Epithelial cell of proximal tubule (primary cell): Measurements from ENCODE around the gene ZSCAN21. TPM values are rescaled to one million over a fixed set of nuclear protein-coding genes. Genes with fewer than 3 reads are reported as not detected.
A peak's percentile ranks its signal among the peaks of the same experiment; 100 is the strongest.
"Not testable (repeated sequence)": the region's sequence is repeated elsewhere in the genome, so short reads cannot be mapped to it uniquely, and the experiment has no call there.

Source experiments
- DNase-seq: peaks from one replicate; pipeline ENCODE4 v3.0.0-alpha.2; 2011; ENCODE audit warnings: low read depth
- H3K4me3 ChIP-seq: 2 replicates; pipeline ENCODE4 v1.5.1; 2011; ENCODE audit warnings: low read depth, mild to moderate bottlenecking, low read length
- total RNA-seq: library from RNA; depleted of rRNA; stranded (reverse); fragments of >200 nt; gene quantifications from 2 replicates; pipeline ENCODE4 v1.2.3, GENCODE V29; 2015
- TF ChIP-seq, protein P1 (sequence below): conservative IDR thresholded peaks from 2 replicates; pipeline ENCODE4 v1.5.1; 2012; ENCODE audit warnings: low read depth, mild to moderate bottlenecking, low read length

The ZSCAN21 gene
- total RNA-seq, result 2.4 and 10.7 TPM in 2 replicates

- TF ChIP-seq, protein P1, sequence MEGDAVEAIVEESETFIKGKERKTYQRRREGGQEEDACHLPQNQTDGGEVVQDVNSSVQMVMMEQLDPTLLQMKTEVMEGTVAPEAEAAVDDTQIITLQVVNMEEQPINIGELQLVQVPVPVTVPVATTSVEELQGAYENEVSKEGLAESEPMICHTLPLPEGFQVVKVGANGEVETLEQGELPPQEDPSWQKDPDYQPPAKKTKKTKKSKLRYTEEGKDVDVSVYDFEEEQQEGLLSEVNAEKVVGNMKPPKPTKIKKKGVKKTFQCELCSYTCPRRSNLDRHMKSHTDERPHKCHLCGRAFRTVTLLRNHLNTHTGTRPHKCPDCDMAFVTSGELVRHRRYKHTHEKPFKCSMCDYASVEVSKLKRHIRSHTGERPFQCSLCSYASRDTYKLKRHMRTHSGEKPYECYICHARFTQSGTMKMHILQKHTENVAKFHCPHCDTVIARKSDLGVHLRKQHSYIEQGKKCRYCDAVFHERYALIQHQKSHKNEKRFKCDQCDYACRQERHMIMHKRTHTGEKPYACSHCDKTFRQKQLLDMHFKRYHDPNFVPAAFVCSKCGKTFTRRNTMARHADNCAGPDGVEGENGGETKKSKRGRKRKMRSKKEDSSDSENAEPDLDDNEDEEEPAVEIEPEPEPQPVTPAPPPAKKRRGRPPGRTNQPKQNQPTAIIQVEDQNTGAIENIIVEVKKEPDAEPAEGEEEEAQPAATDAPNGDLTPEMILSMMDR, result peak; percentile 15
- DNase-seq, result peak; percentile 22
- H3K4me3 ChIP-seq, result peak within 1 kb of the TSS; percentile 97
Observed at GRCh38 chr7:100049441-100050291, at the start of gene ZSCAN21. Gene ZSCAN21, plus strand, starts transcription at chr7:100049774. Its CDS starts 7,233 bp downstream, at chr7:100057007.

- no peak overlapping the region for H3K4me3 ChIP-seq
- TF ChIP-seq, protein P1, result no peak
- DNase-seq, result no peak
Observed at GRCh38 chr7:100000239-100000638, 49.3 kb upstream of the ZSCAN21 start.

- TF ChIP-seq, protein P1, result no peak
- no peak overlapping the region for H3K4me3 ChIP-seq
- no peak for DNase-seq
Observed at GRCh38 chr7:100003711-100004661, 45.6 kb upstream of the ZSCAN21 start.

DNA sequence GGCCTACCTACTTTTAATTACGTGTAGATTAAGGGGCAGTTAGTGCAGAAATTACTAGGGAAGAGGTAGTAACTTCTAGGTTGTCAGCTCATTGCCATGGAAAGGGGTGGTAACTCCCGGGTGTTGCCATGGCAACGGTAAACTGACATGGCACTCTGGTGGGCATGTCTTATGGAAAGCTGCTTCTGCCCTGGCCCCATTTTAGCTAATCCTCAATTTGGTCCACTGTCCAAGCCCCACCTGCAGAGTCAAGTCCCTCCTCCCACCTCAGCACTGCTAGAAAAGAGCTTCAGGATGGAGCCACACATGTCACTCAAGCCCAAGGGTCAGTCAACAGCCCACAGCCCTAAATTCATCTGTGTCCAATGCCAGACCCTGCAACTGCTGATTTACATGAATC, 41.7 kb upstream of the ZSCAN21 start:
- H3K4me3 ChIP-seq, result no peak overlapping the region
- TF ChIP-seq, protein P1, result no peak
- no peak for DNase-seq

GRCh38 chr7:100008525-100008924, 41.0 kb upstream of the ZSCAN21 start:
- H3K4me3 ChIP-seq, result no peak overlapping the region
- no peak for DNase-seq

GRCh38 chr7:100009952-100010351, 39.6 kb upstream of the ZSCAN21 start:
- H3K4me3 ChIP-seq, result not testable (repeated sequence)

More at GRCh38 chr7:100008525-100008924, 41.0 kb upstream of the ZSCAN21 start:
- TF ChIP-seq, protein P1, result no peak

DNA sequence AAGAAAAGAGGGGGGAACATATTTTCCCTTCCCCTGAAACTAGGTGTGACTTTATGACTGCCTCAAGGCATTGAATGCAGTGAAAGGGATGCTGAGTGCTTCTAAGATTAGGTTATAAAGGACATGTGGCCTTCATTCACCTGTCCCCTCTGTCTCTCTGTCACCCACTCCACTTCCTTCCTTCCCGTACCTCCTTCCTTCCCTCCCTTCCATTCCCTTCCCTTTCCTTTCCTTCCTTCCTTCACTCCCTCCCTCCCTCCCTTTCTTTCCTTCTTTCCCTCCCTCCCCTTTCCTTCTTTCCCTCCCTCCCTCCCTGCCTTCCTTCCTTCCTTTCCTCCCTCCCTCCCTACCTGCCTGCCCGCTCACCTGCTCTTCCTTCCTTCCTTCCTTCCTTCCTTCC, 38.7 kb upstream of the ZSCAN21 start:
- TF ChIP-seq, protein P1, result no peak
- no peak overlapping the region for H3K4me3 ChIP-seq
- DNase-seq, result no peak

More at GRCh38 chr7:100009952-100010351, 39.6 kb upstream of the ZSCAN21 start:
- not testable (repeated sequence) for DNase-seq
